ENCODE results near the gene SMIM10L1. TPM values are rescaled to one million over a fixed set of nuclear protein-coding genes. Genes with fewer than 3 reads are reported as not detected.
A peak's percentile ranks its signal among the peaks of the same experiment; 100 is the strongest.

Gene SMIM10L1
- total RNA-seq, 1 donor from 2014 or later, result 9.7 TPM

DNA sequence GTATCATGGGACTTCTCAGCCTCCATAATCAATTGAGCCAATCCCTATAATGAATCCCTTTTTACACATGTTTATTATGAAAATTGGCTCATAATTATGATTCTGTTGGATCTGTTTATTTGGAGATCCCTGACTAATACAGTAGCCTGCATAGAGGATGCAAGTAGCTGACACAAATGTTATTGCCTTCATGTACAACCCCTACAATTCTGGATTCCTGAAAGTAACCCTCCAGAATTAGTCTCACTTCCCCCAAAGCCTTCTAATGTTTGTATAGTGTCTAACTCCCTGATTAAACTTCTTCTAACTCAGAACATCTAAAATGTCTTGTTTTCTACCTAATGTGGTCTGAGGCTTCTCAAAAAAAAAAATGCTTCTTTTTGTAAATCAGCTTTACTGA is 6.6 kb upstream of the SMIM10L1 start:
- Mint-ChIP-seq H3K4me1 (ENCODE audit: unreplicated experiment) (peaks cover 25% of the 10 kb centered on the region), H3K36me3 (ENCODE audit: unreplicated experiment) (peaks cover 8% of the 10 kb centered on the region), H3K27me3 (ENCODE audit: unreplicated experiment) (no peaks in the 10 kb centered on the region), H3K9me3 (ENCODE audit: unreplicated experiment) (no peaks in the 10 kb centered on the region), H3K4me3 (ENCODE audit: unreplicated experiment) (no peak overlapping the region), H3K27ac (ENCODE audit: unreplicated experiment) (no peak overlapping the region)
- no peak for DNase-seq (ENCODE audit: extremely low spot score, unreplicated experiment)
- TF ChIP-seq, protein P1, sequence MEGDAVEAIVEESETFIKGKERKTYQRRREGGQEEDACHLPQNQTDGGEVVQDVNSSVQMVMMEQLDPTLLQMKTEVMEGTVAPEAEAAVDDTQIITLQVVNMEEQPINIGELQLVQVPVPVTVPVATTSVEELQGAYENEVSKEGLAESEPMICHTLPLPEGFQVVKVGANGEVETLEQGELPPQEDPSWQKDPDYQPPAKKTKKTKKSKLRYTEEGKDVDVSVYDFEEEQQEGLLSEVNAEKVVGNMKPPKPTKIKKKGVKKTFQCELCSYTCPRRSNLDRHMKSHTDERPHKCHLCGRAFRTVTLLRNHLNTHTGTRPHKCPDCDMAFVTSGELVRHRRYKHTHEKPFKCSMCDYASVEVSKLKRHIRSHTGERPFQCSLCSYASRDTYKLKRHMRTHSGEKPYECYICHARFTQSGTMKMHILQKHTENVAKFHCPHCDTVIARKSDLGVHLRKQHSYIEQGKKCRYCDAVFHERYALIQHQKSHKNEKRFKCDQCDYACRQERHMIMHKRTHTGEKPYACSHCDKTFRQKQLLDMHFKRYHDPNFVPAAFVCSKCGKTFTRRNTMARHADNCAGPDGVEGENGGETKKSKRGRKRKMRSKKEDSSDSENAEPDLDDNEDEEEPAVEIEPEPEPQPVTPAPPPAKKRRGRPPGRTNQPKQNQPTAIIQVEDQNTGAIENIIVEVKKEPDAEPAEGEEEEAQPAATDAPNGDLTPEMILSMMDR (IDR thresholded peaks at IDR 0.05), result no peak

DNA sequence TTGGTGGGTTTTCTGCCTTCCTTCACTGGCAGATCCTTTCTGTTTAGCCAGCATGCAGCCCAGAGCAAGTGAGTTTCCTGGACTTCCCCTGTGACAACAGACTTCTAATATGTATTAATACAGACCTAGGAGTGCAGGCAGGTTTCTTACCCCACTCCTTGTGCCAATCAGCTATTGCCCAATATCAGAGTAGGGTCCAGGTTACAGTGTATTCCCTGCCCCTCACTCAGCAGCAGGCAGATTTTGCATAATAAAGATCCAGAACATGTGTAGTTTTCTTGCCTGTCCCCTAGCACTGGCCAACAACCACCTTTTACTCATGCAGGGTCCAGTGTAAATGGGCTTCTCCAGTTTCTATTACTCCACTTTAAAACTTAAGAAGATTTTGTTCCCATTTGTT is 4.7 kb upstream of the SMIM10L1 start:
- H3K4me1 Mint-ChIP-seq (ENCODE audit: unreplicated experiment), result peaks cover 33% of the 10 kb centered on the region
- peaks cover 6% of the 10 kb centered on the region for H3K36me3 Mint-ChIP-seq (ENCODE audit: unreplicated experiment)
- no peaks in the 10 kb centered on the region for H3K9me3 Mint-ChIP-seq (ENCODE audit: unreplicated experiment)
- TF ChIP-seq, protein P1 (IDR thresholded peaks at IDR 0.05), result no peak
- no peaks in the 10 kb centered on the region for H3K27me3 Mint-ChIP-seq (ENCODE audit: unreplicated experiment)
- H3K27ac Mint-ChIP-seq (ENCODE audit: unreplicated experiment), result no peak overlapping the region
- no peak for DNase-seq (ENCODE audit: extremely low spot score, unreplicated experiment)
- H3K4me3 Mint-ChIP-seq (ENCODE audit: unreplicated experiment), result no peak overlapping the region

DNA sequence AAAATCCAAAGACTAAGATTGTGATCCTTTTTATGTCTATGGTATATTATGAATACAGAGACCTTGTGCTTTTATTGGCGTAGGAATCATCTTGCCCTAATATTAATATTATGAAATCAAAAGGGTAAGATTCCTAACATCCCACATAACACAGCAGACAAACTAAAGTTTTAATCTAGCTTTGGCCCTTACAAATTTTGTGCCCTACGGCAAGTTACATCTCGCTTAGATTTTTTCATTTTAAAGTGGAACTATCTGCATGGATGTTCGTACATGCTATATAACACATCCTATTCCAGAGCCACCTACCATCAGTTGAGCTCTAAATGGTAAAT is 217 bp upstream of the SMIM10L1 start:
- H3K4me1 Mint-ChIP-seq (ENCODE audit: unreplicated experiment), result peaks cover 47% of the 10 kb centered on the region
- peak overlapping the region; percentile 99 for H3K27ac Mint-ChIP-seq (ENCODE audit: unreplicated experiment)
- H3K36me3 Mint-ChIP-seq (ENCODE audit: unreplicated experiment), result peaks cover 5% of the 10 kb centered on the region
- H3K27me3 Mint-ChIP-seq (ENCODE audit: unreplicated experiment), result no peaks in the 10 kb centered on the region
- no peak for DNase-seq (ENCODE audit: extremely low spot score, unreplicated experiment)
- no peaks in the 10 kb centered on the region for H3K9me3 Mint-ChIP-seq (ENCODE audit: unreplicated experiment)
- H3K4me3 Mint-ChIP-seq (ENCODE audit: unreplicated experiment), result peak overlapping the region; percentile 90
- TF ChIP-seq, protein P1 (IDR thresholded peaks at IDR 0.05), result no peak

DNA sequence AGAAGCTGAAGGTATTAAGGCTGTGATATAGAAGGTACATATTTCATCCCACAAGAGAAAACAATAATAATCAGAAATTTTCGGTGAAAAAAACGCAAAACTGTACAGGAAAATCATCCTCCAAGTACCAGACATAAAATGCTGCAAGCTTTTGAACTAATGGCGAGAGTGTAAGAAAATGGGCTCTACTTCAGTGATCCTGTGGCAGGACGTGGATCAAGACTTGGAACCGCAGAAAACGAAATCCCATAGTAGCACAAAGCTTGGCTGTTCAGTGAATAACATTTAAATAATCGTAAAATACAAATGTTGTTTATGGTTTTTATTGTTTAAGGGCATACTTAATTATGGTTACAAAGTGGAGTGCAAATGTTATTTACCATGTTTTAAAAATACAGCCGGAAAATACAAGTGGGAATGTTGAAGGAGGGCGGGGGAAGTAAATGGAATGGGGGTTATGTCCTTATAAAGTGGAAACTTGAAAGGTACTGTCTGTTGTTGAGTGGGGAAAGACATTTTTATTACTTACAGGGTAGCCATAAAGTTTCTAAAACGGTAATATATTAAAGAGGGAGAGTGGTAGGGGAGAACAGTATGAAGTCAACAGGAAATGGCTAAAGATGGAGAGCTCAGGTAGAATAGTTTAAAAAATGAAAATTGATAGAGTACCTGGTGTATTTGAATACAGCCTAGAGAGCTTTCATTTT is 1.1 kb downstream of the SMIM10L1 start:
- H3K27me3 Mint-ChIP-seq (ENCODE audit: unreplicated experiment), result no peaks in the 10 kb centered on the region
- DNase-seq (ENCODE audit: extremely low spot score, unreplicated experiment), result no peak
- H3K9me3 Mint-ChIP-seq (ENCODE audit: unreplicated experiment), result no peaks in the 10 kb centered on the region

DNA sequence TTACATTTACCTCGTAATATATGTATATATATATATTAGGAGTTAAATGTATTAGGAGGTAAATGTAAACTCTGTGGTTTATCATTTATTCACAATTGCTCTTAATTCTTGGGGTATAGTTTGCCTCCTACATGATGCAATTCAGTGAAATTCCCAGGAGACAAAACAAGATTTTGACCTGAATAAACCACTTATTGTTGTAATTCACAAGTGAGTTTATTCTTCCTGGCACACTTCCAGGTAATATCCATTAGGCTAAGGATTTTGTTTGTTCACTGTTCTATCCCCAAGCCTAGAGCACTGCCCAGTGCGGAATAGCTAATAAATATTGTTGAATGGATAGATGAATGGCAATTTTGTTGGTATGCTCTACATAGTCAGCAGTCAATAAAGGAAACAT is 3.0 kb downstream of the SMIM10L1 start:
- no peaks in the 10 kb centered on the region for H3K27me3 Mint-ChIP-seq (ENCODE audit: unreplicated experiment)
- peaks cover 5% of the 10 kb centered on the region for H3K36me3 Mint-ChIP-seq (ENCODE audit: unreplicated experiment)
- DNase-seq (ENCODE audit: extremely low spot score, unreplicated experiment), result no peak
- H3K27ac Mint-ChIP-seq (ENCODE audit: unreplicated experiment), result no peak overlapping the region
- no peak overlapping the region for H3K4me3 Mint-ChIP-seq (ENCODE audit: unreplicated experiment)
- H3K9me3 Mint-ChIP-seq (ENCODE audit: unreplicated experiment), result no peaks in the 10 kb centered on the region
- peaks cover 34% of the 10 kb centered on the region for H3K4me1 Mint-ChIP-seq (ENCODE audit: unreplicated experiment)
- TF ChIP-seq, protein P1 (IDR thresholded peaks at IDR 0.05), result no peak

More for the DNA sequence above, 1.1 kb downstream of the SMIM10L1 start:
- peaks cover 5% of the 10 kb centered on the region for H3K36me3 Mint-ChIP-seq (ENCODE audit: unreplicated experiment)
- peak overlapping the region; percentile 99 for H3K27ac Mint-ChIP-seq (ENCODE audit: unreplicated experiment)
- peaks cover 46% of the 10 kb centered on the region for H3K4me1 Mint-ChIP-seq (ENCODE audit: unreplicated experiment)
- TF ChIP-seq, protein P1 (IDR thresholded peaks at IDR 0.05), result no peak
- peak overlapping the region; percentile 90 for H3K4me3 Mint-ChIP-seq (ENCODE audit: unreplicated experiment)
